ENCODE data around the gene KRT10.
"Not testable (repeated sequence)": the region's sequence is repeated elsewhere in the genome, so short reads cannot be mapped to it uniquely, and the experiment has no call there.

KRT10 gene

DNA sequence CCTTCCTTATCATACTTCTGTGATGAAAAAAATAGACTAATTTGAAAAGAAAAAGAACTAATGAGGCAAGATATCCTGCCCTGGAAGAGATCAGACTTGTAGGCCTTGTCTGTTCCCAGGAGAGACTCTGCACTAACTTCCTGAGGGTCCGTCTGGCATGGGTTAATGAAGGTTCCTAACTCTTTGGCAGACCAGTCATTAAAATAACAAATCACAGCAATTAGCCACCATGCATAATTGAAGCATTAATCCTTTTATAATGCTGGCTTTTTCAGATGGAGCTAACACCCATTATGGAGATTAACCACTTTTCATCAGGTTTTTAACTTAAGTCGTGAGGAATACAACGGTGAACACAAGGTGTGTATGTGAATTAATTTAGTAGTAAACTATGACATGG, 10.4 kb upstream of the KRT10 start:
- DNase-seq (ENCODE audit: low spot score), result no peak

DNA sequence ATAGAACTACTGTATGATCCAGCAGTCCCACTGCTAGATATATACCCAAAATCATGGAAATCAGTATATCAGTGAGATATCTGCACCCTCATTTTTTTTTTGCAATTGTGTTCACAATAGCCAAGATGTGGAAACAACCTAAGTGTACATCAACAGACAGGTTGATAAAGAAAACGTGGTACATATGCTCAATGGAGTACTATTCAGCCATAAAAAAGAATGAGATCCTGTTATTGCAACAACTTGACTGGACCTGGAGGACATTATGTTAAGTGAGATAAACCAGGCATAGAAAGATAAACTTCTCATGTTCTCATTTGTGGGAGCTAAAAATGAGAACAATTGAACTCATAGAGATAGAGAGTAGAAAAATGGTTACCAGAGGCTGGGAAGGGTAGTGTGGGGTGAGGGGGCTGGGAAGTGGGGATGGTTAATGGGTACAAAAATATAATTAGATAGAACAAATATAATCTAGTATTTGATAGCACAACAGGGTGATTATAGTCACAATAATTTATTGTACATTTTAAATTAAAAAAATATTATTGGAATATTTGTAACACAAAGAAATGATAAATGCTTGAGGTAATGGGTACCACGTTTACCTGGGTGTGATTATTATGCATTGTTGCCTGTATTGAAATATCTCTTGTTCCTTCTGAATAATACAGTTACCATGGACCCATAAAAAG, 7.8 kb upstream of the KRT10 start:
- no peak for DNase-seq (ENCODE audit: low spot score)

DNA sequence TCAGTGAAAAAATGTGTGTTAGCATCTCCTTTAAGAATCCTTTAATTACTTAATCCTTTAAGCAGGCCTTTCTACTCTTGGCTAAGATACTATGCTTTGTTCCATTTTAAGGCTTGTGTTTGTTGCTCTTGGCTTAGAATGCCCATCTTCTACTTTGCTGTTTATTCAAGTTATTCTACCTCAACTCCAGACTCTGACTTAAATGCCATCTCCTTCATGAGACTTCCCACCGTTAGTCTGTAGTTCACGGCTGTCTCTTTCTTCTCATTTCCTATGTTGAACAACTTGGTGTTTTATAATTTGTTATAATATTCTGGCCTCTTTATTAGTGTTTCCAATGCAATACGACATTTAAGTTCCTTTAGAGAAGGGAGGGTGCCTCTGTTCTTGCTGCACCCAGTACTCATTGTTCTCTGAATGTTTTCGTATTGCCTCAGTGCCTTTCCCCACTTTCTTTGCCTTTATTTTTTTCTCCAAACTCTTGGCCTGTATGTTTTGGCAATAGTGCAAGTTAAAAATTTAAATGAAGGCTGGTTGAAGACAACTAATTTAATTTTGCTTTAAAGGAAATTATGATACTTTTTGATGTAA, 6.1 kb upstream of the KRT10 start:
- DNase-seq (ENCODE audit: low spot score), result peak; percentile 11

DNA sequence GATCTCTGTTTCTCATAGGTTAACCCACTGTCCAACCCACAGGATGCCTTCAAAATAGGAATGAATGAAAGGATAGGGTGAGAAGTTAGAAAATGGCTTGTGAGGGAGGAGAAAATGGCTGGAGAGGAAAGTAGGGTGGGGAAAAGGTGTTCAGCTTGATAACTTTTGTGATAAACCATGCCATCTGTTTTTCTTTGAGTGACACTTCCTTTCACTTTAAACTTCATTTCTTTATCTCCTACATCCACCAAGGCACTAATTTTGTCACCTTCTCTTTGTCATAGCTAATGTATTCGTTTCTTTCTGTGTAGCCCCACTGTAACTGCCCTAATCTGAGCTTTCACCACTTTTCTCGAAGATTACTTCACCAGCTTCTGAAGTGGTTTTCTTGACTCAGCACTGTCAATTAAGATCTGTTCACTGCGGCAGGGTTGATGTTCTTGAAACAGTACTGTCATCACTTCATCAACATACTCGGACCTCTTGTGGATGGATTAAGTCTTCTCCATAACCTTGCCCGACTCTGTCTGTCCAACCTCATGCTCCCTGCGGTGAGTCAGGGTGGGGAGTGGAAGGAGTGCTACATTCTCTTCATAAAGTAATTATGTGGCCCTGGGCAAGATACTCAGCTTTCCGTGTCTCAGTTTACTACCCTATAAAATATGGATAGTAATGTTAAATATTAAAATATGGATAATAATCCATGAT, 5.5 kb upstream of the KRT10 start:
- no peak for DNase-seq (ENCODE audit: low spot score)

DNA sequence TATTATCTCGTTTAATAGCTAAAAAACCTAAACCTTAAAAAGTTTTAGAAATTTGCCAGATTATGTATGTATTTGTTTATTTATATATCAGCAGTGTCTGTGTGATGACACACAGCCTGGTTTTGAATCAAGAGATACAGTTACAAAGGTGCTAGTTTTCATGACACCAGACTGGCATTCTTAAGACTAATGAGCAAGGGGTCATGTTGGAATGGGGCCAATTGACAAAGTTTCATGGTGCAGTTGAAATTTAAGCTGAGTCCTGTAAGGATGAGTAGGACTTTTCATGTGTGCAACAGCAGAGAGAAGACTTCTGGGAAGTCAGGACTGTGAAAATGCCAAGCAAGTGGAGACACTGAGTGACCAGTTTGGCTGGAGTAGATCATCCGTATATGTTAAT, 3.2 kb upstream of the KRT10 start:
- DNase-seq (ENCODE audit: low spot score), result no peak

DNA sequence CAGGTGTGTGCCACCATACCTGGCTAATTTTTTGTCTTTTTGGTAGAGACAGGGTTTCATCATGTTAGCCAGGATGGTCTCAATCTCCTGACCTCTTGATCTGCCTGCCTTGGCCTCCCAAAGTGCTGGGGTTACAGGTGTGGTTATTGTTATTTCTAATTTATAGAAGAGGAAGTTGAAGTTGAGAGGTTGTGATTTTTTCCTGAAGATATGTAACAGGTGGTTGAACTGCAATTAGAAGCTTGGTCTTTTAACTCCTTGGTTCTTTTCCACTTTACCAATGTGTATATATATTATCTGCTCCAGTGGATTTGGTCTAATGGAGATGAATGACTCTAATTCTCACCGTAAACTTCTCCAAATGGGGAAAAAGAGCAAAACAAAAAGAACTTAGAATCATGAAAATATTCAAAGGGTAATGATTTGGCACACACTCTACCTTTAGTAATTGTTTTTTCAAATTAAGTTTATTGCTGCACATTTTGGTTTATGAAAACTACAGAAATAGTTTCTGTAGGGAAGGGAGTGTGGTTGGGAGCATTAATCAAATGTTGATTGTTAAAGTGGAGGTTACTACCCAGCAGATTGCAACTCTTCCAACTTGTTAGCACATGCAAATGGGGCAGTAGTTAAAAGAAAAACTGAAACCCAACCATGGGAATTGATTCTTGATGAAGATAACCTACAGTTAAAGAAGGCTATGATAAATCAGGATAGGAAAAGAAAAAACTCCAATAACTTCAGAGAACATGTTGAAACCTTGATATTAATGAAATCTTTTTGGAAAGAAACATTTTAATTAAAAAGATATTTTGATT, 1.8 kb upstream of the KRT10 start:
- DNase-seq (ENCODE audit: low spot score), result no peak

DNA sequence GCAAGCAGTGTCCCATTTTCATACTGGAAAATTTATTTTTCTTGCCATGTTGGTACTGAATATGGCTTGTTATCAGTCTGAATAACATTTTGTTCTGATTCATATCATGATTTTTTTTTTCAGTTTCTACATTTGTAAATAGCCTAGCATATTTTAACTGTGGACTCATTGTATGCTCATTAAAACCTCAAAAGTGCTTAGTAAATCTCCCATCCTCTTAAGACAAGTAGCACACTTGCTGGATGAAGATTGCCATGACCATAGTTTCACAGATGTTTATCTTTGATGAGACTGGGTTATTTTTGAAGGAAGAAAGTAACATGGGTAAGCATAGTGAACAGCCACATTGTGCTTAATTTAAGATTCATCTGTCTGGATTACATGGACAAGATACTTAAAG, 878 bp downstream of the KRT10 start:
- DNase-seq (ENCODE audit: low spot score), result no peak

DNA sequence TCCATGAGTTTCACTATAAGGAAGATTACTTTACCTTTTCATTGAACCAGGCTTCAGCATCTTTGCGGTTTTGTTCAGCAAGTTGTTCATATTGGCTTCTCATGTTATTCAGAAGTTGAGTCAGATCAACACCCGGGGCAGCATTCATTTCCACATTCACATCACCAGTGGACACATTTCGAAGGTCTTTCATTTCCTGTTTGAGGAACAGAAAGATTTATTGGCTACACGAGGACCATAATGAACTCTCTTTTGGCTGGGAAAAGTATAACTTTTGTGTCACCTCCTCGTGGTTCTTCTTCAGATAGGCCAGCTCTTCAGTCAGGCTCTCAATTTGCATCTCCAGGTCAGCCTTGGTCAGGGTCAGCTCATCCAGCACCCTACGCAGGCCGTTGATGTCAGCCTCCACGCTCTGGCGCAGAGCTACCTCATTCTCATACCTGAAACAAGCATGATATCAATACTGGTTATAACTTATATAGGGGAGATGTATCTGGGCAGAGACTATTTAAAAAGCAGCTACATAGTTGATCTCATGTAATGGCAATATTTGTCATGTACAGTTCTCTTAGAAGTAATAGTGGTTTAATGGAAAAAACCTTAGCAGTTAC, 2.1 kb downstream of the KRT10 start:
- no peak for DNase-seq (ENCODE audit: low spot score)

DNA sequence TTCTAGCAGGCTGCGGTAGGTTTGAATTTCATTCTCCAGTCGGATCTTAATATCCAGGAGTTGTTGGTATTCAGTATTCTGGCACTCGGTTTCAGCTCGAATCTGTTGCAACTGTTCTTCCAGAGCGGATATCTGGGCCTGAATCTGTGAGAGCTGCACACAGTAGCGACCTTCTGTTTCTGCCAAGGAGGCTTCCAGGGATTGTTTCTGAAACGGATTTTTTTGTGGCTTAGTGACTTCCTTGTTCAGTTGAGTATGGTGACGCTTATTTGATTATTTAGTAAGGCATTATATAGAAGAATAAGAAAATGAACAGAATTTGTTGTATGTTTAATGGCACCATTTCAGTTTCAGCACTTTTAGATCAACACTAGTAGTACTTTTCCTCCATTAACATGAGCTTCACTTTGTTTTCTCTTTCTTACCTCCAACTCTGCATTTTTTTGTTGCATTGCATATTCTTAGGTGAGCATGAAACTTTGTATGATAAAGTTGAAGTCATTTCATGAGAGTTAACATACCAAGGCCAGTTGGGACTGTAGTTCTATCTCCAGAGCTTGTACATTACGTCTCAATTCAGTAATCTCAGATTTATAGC, 2.8 kb downstream of the KRT10 start:
- peak; percentile 17 for DNase-seq (ENCODE audit: low spot score)

DNA sequence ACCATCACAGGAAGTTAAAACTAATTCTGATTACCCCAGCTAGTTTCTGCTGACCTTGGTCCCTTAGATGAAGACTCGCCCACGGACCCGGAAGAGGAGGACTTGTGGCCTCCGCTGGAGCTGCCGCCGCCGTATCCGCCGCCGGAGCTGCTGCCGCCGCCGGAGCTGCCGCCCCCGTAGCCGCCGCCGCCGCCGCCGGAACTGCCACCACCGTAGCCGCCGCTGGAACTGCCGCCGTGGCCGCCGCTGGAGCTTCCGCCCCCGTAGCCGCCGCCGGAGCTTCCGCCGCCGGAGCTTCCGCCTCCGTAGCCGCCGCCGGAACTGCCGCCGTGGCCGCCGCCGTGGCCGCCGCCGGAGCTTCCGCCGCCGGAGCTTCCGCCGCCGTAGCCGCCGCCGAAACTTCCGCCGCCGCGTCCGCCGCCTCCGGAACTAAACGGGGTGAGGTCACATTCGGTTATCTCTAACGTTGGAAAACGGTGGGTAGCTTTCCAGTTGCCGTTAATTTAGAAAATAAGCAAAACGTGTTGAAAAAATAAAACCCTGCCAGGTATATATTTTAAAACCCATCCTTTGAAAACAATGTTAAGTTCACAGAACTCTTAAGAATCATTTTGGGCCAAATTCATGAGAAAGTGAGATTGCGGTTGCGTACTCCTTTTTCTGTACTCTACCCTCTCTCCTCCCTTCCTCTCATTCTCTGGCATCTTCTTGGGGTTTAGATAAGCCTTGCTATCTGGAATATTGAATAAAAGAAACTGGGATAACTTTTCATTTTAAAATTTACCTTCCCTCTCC, 3.5 kb downstream of the KRT10 start:
- DNase-seq (ENCODE audit: low spot score), result peak; percentile 24

DNA sequence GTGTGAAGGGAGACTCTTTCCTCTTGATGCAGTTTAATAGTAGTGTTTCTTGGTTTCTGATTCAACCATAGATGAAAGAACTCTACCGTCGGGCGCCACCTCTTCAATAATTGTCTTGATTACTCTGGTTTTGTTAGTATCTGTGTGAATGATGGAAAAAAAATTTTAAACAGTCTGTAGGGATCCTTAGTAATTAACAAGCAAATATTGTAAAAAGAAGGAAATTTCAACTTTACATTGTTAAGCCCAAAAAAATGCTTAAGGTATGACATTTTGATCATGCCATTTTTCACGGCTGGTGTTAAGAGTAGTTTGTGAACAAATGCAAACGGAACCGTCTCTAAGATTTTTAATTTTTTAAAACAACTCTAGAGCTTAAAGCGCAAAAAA, 4.1 kb downstream of the KRT10 start:
- peak; percentile 40 for DNase-seq (ENCODE audit: low spot score)

DNA sequence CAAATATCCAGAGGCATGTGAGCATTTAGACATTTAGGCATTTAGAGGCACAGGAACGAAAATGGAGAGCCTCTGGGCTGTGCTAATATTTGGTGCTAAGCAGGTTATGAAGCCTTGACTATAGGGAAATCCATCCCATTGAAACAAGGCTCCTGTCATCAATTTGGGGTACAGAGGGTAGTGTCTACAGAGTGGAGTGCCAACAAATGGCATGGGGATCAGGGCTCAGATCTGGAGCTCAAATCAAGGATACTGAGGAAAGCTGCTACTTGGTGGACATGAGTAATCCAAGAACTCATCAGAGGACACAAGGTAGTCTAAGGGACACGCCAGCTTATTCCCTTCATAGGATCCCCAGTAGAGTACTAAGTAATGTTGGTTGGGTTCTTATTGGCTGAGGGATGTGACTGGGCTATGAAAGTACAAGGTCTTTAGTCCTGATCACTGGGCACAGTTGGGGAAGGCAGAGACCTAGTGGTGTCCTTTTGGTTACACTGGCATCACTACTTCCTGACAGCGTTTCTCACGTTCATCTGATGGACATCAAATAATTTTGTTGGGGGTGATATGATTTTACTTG, 5.2 kb downstream of the KRT10 start:
- DNase-seq (ENCODE audit: low spot score), result no peak

DNA sequence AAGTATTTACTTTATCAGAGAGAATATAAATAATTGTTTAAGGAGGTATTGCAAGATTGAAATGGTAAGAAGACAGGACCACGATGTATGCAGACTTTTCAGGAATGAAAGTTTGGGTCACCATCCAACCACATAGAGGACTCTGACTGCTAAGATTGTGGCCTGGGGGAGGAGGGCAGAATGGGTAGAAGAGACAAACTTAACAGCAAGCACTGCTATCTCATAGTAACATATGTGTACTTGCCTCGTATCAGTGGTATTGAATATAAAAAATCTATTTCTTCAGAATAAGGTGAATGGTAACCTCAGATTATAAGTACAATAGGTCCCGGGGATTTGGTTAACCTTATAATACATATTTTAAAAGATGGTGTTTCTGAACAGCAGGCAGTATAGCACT, 5.8 kb downstream of the KRT10 start:
- DNase-seq (ENCODE audit: low spot score), result no peak

DNA sequence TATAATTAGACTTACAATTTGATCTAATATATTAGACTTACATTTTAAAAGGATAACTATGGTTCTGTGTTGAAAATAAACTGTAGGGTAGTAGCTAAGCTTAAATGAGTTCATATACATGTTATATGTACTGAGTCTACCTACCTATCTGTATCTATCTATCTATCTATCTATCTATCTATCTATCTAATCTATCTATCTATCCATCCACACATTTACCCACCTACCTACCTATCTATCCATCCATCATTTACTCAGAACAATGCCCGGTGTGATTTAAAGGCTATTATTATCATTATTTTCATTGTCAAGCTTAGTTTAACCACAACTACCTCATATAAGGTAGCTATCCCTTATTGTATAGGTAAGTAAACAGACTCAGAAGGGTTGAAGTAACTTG, 7.0 kb downstream of the KRT10 start:
- no peak for DNase-seq (ENCODE audit: low spot score)

DNA sequence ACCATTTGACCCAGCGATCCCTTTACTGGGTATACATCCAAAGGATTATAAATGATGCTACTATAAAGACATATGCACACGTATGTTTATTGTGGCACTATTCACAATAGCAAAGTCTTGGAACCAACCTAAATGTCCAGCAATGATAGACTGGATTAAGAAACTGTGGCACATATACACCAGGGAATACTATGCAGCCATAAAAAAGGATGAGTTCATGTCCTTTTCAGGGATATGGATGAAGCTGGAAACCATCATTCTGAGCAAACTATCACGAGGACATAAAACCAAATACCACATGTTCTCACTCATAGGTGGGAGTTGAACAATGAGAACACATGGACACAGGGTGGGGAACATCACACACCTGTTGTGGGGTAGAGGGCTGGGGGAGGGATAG, 7.8 kb downstream of the KRT10 start:
- not testable (repeated sequence) for DNase-seq (ENCODE audit: low spot score)

DNA sequence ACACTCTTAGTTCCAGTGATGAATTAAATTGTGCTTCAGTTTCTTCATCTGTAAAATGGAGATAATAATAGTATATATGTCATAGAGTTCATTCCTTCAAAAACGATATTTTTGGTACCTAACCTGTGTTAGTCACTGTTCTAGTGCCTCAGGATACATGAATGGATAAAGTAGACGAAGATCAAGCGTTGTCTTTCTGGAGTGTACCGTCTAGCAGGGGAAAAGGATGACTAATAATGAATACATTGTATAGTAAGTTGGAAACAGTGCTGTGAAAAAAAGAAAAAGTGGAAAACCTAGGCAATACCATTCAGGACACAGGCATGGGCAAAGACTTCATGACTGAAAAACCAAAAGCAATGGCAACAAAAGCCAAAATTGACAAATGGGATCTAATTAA, 8.6 kb downstream of the KRT10 start:
- no peak for DNase-seq (ENCODE audit: low spot score)

DNA sequence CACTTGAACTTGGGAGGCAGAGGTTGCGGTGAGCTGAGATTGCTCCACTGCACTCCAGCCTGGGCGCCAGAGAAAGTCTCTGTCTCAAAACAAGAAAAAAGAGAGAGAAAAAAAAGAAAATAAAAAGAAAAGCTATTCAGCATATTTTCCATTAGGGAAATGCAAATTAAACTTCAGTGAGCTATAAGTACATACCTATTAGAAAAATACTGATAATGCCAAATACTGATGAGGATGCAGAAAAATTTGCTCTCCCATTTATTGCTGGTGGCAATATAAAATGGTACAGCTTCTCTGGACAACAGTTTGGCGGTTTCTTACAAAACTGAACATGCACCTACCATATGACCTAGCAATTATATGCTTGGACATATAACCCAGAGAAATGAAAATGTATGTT, 9.8 kb downstream of the KRT10 start:
- DNase-seq (ENCODE audit: low spot score), result no peak

DNA sequence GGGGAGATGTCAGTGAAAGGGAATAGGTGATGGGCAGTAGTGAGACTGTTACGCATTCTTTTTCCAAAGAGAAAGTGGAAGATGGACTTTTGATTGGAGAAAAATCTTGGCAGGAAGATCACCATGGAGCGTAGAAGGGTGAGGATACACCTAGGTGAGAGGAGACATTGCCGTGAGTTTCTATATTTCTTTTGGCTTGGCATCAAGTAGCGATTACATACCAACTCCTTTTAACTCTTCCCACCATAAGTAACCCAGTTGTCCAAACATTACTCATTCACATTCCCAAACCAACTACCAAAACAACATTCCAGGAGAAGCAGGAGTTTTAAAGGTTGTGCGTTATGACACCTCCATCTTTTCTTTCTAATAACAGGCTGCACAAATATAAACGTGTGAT, 11.9 kb downstream of the KRT10 start:
- no peak for DNase-seq (ENCODE audit: low spot score)

DNA sequence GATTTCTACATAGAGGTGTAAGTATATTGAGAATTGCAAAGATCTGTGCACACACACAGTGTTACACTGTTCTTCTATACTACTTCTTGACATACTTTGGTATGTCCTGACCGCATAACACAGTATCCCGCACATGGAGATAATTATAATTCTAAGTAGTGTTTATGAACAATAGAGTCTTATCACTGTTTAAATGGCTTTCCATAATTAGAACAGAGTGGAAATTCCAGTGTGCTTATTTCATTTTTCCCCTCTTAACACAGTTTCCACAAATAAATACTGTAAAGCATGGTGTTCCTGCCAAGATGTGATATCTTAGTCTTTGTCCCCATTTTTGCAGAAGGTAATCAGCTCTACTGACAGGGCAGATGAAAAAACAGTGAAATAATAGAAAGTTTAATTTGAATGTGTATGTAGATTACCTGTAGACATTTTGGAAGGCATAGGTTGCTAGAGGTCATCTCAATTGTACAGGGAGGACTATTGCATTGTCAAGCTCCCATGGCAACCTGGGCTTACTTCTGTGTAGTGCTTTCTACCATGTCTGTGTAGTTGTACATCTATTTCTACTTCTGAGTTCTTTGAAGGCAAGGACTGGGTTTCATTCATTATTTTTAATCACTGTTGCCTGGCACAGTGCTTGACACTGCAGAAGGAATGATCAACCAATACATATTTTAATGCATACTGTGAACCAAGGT, 12.5 kb downstream of the KRT10 start:
- DNase-seq (ENCODE audit: low spot score), result no peak

DNA sequence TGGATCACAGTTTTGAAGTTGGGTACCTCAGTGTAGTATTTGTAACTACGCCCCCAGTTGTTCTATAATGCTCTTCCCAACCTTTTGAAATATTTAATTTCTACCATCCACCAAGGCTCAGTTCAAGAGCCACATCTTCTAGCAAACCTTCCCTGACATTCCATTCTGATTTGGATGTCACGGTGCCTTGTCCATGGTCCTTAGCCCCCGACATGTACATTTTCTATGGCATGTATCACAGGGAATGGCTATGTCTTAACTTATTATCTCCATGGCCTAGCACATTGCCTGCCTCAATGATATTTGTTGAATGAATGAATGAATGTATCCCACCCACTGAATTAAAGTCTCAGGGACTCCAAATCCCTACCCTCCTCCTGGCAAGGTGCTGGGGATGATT, 16.3 kb downstream of the KRT10 start:
- DNase-seq (ENCODE audit: low spot score), result no peak
